Mesodermal cell (in vitro differentiated cells): ENCODE results near the gene TEAD1.

ENCODE experiments used
- H3K27ac ChIP-seq: 2 replicates; pipeline ENCODE4 v1.7.0; 2013; ENCODE audit warnings: mild to moderate bottlenecking, low read depth, low read length, moderate library complexity; ENCODE audit not compliant: severe bottlenecking
- H3K36me3 ChIP-seq: 2 replicates; pipeline ENCODE4 v1.7.1; 2013; ENCODE audit warnings: mild to moderate bottlenecking, low read length, moderate library complexity; ENCODE audit not compliant: control insufficient read depth, insufficient read depth
- H3K4me1 ChIP-seq: one replicate; pipeline ENCODE4 v1.7.1; 2013; ENCODE audit warnings: mild to moderate bottlenecking, low read length; ENCODE audit not compliant: insufficient read depth, control insufficient read depth, poor library complexity, severe bottlenecking
- H3K4me3 ChIP-seq: 2 replicates; pipeline ENCODE4 v1.7.0; 2013; ENCODE audit warnings: low read length, control low read depth, mild to moderate bottlenecking; ENCODE audit not compliant: insufficient read depth, poor library complexity, severe bottlenecking; ENCODE audit errors: extremely low read depth
- H3K9me3 ChIP-seq: 2 replicates; pipeline ENCODE4 v1.7.1; 2013; ENCODE audit warnings: mild to moderate bottlenecking, low read length, moderate library complexity; ENCODE audit not compliant: control insufficient read depth
- WGBS, 2 experiments: methylation state at CpG; one replicate each; pipeline ENCODE4 v1.1.5; 2013; ENCODE audit warnings: missing lambda C conversion rate in 2 of 2; ENCODE audit not compliant: insufficient coverage in 2 of 2; 5-methylcytosine and 5-hydroxymethylcytosine counted together

The TEAD1 gene

GRCh38 chr11:12789054-12789453, 114.8 kb downstream of the TEAD1 start:
- Histone ChIP-seq H3K4me3 (no peak overlapping the region), H3K9me3 (no peaks in the 10 kb centered on the region), H3K4me1 (peaks cover 47% of the 10 kb centered on the region), H3K27ac (no peak overlapping the region), H3K36me3 (peaks cover 40% of the 10 kb centered on the region)
- 100% methylated on average over 1 of the region's 1 CpG; no CpG with 5 or more reads in 1 of the 2 experiments for WGBS, 2 experiments

- Histone ChIP-seq H3K4me3 (no peak overlapping the region), H3K27ac (peak overlapping the region; percentile 39), H3K4me1 (peaks cover 50% of the 10 kb centered on the region), H3K36me3 (peaks cover 40% of the 10 kb centered on the region), H3K9me3 (no peaks in the 10 kb centered on the region)
- 81 to 87% methylated on average over 8 to 9 of the region's 9 CpGs for WGBS, 2 experiments
Observed at GRCh38 chr11:12789596-12790215, 115.5 kb downstream of the TEAD1 start.

- peaks cover 46% of the 10 kb centered on the region for H3K4me1 ChIP-seq
- 56 to 80% methylated on average over 1 to 3 of the region's 5 CpGs for WGBS, 2 experiments
- H3K27ac ChIP-seq, result peak overlapping the region; percentile 61
- H3K36me3 ChIP-seq, result peaks cover 44% of the 10 kb centered on the region
- H3K4me3 ChIP-seq, result no peak overlapping the region
- no peaks in the 10 kb centered on the region for H3K9me3 ChIP-seq
Observed at GRCh38 chr11:12790861-12791616, 116.8 kb downstream of the TEAD1 start.

GRCh38 chr11:12792018-12792417, 117.8 kb downstream of the TEAD1 start:
- H3K4me3 ChIP-seq, result no peak overlapping the region

GRCh38 chr11:12792590-12792989, 118.4 kb downstream of the TEAD1 start:
- Histone ChIP-seq H3K36me3 (peaks cover 54% of the 10 kb centered on the region), H3K4me3 (no peak overlapping the region), H3K27ac (no peak overlapping the region), H3K9me3 (no peaks in the 10 kb centered on the region), H3K4me1 (peaks cover 40% of the 10 kb centered on the region)
- WGBS, 2 experiments, result no CpG with 5 or more reads among the region's 2 CpGs

More at GRCh38 chr11:12792018-12792417, 117.8 kb downstream of the TEAD1 start:
- Histone ChIP-seq H3K4me1 (peaks cover 42% of the 10 kb centered on the region), H3K27ac (no peak overlapping the region), H3K36me3 (peaks cover 48% of the 10 kb centered on the region), H3K9me3 (no peaks in the 10 kb centered on the region)

- no peak overlapping the region for H3K4me3 ChIP-seq
- H3K9me3 ChIP-seq, result no peaks in the 10 kb centered on the region
- peaks cover 58% of the 10 kb centered on the region for H3K36me3 ChIP-seq
- H3K4me1 ChIP-seq, result peaks cover 45% of the 10 kb centered on the region
- no CpG with 5 or more reads among the region's 2 CpGs for WGBS, 2 experiments
- no peak overlapping the region for H3K27ac ChIP-seq
Observed at GRCh38 chr11:12793065-12793464, 118.8 kb downstream of the TEAD1 start.

- H3K4me3 ChIP-seq, result no peak overlapping the region
- peaks cover 49% of the 10 kb centered on the region for H3K4me1 ChIP-seq
- no peaks in the 10 kb centered on the region for H3K9me3 ChIP-seq
- H3K36me3 ChIP-seq, result peaks cover 62% of the 10 kb centered on the region
- WGBS, 2 experiments, result 82 to 100% methylated on average over 1 of the region's 2 CpGs
- H3K27ac ChIP-seq, result no peak overlapping the region
Observed at GRCh38 chr11:12793506-12793905, 119.3 kb downstream of the TEAD1 start.

- H3K4me3 ChIP-seq, result no peak overlapping the region
- 77 to 85% methylated on average over 6 to 7 of the region's 7 CpGs for whole genome bisulfite sequencing, 2 experiments
- H3K9me3 ChIP-seq, result no peaks in the 10 kb centered on the region
- H3K4me1 ChIP-seq, result peaks cover 52% of the 10 kb centered on the region
- no peak overlapping the region for H3K27ac ChIP-seq
- H3K36me3 ChIP-seq, result peaks cover 55% of the 10 kb centered on the region
Observed at GRCh38 chr11:12794576-12795230, 120.5 kb downstream of the TEAD1 start.

- peak overlapping the region; percentile 2 for H3K27ac ChIP-seq
- H3K4me1 ChIP-seq, result peaks cover 72% of the 10 kb centered on the region
- H3K36me3 ChIP-seq, result peaks cover 50% of the 10 kb centered on the region
- no peaks in the 10 kb centered on the region for H3K9me3 ChIP-seq
- WGBS, 2 experiments, result 98 to 100% methylated on average over 2 to 3 of the region's 3 CpGs
- H3K4me3 ChIP-seq, result no peak overlapping the region
Observed at GRCh38 chr11:12797996-12798395, 123.8 kb downstream of the TEAD1 start.

- peaks cover 50% of the 10 kb centered on the region for H3K36me3 ChIP-seq
- H3K27ac ChIP-seq, result peak overlapping the region; percentile 85
- H3K4me3 ChIP-seq, result no peak overlapping the region
- H3K9me3 ChIP-seq, result no peaks in the 10 kb centered on the region
- 78 to 100% methylated on average over 1 to 2 of the region's 4 CpGs for WGBS, 2 experiments
- H3K4me1 ChIP-seq, result peaks cover 73% of the 10 kb centered on the region
Observed at GRCh38 chr11:12798609-12799011, 124.4 kb downstream of the TEAD1 start.
